Activated gamma-delta T cell treated with Interleukin-2 at 50 U/mL for 16 hours (primary cell): ENCODE measurements around the gene AGFG2.
A peak's percentile ranks its signal among the peaks of the same experiment; 100 is the strongest.
"Not testable (repeated sequence)": the region's sequence is repeated elsewhere in the genome, so short reads cannot be mapped to it uniquely, and the experiment has no call there.

ENCODE experiments used
- DNase-seq: peaks from one replicate; pipeline ENCODE4 v3.0.0-alpha.2; 2020

AGFG2 gene

GRCh38 chr7:100555701-100556100 lies 16.7 kb downstream of the AGFG2 start:
- DNase-seq, result no peak

DNA sequence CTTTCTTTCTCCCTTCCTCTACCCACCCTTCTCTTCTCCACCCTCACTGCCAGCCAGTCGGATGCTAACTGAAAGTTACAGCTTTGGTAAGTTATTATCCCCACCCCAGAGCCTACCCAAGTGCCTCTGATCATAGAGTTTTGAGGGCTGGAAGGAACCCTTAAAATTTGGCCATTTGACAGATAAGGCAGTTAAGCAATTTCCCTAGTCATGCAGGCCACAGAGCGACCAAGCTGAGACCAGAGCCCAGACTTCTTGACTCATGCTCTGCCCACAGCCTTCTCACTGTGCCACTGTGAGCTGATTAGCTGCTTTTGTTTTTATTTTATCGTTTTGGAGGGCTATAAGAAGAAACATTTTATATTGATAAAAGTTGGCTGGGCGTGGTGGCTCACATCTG lies 17.5 kb downstream of the AGFG2 start:
- no peak for DNase-seq

DNA sequence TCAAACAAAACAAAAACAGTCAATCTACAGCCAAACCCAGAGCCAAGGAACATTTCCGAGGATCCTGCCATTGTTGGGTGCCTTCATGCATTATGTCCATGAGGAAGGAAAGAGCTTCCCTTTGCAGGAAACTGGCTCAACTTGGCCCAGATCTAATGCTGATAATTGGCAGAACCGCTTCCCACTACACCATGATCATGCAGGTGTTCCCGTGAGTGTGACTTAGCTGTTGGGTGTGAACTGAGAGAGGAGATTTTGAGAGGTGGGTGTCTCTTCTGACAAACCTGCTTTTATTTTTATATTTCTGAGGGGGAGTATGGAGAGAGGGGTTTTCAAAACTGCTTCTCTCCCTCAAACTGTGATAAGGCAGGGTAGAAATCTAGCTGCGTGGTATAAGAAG lies 20.1 kb downstream of the AGFG2 start:
- no peak for DNase-seq

DNA sequence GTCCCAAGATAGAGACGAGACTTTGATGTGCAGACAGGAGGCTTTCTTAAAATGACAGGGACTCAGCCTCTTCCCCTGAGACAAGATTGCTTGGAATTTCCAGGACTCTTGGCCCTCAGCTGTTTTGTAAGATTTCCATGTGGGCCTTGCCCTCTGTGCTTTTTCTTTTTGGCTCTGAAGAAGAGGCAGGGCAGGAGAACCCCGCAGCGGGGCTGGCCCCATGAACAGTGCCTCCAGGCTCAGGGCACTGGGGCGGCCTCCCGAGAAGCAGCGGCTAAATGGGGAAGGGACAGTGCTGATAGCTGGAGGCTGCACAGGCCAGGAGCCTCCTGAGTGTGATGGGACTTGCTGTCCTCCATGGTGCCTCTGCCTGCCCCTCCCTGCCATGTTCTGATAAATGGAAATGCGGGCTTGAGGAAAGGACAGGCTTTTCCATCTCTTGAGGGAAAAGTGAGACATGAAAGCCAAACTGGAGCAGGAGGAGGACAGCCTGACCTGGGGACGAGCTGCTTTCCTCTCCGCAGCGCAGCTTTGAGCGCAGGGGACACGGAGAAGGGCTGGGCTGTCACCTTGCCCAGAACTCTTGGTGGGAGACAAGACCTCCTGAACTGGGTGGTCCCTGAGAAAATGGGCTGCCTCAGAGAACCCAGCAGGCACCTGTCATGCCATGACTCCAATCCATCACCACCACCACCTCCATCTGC lies 22.6 kb downstream of the AGFG2 start:
- no peak for DNase-seq

DNA sequence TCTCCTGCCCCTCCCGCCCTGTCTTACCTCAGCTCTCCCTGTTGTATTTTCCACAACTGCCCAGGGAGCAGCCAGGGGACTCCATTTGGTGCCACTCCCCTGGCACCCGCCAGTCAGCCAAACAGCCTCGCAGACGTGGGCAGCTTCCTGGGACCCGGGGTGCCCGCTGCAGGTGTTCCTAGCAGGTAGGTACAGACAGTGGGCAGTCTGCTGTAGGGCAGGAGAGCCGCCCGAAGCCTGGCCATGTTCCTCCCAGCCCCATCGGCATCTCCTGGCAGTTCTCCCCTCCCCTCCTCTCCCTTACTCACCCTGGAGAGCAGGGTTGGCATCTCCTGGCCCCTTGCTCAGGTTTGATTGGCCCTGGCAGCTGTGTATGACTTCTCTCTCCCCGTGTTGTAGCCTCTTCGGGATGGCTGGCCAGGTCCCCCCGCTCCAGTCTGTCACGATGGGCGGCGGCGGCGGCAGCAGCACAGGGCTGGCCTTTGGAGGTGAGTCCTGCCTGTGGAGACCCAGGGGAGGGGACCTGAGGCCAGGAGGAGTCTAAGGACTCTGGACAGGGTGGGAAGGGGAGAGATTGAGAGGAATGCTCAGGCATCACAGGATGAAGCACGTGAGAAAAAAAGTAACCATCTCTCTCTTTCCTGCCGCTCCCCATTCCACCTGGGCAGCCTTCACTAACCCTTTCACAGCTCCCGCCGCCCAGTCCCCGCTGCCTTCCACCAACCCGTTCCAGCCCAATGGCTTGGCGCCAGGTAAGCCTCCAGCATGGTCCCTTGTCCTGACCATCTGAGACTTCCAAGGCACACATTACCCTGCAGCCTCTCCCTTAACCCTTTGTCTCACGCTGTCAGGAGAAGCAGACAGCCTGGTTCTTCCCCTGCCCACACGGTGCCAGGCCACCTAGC lies 23.4 kb downstream of the AGFG2 start:
- no peak for DNase-seq

- DNase-seq, result no peak
Measured at GRCh38 chr7:100563100-100563564, 24.1 kb downstream of the AGFG2 start.

DNA sequence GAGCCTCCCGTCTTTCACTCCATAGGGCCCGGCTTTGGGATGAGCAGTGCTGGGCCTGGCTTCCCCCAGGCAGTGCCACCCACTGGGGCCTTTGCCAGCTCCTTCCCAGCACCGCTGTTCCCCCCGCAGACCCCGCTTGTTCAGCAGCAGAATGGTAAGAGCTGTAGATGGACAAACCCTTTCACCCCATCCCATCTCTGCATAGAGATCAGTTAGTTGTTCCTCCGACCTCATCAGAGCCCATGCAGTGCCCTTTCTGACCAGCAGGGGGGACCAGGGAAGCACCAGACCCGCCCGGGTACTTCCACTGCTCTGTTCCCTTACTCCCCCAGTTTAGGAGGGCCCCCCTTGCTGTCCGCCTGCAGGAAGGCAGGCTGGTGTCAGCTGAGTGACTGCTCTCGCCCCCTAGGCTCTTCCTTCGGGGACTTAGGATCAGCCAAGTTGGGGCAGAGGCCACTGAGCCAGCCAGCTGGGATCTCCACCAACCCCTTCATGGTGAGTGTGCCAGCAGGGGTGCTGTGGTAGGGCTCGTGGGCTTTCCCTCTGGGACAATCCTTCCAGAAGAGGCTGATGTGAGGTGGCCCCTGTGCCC lies 24.9 kb downstream of the AGFG2 start:
- peak; percentile 88 for DNase-seq

- DNase-seq, result not testable (repeated sequence)
Measured at GRCh38 chr7:100564405-100564804, 25.4 kb downstream of the AGFG2 start.

GRCh38 chr7:100565133-100565571 lies 26.1 kb downstream of the AGFG2 start:
- no peak for DNase-seq

DNA sequence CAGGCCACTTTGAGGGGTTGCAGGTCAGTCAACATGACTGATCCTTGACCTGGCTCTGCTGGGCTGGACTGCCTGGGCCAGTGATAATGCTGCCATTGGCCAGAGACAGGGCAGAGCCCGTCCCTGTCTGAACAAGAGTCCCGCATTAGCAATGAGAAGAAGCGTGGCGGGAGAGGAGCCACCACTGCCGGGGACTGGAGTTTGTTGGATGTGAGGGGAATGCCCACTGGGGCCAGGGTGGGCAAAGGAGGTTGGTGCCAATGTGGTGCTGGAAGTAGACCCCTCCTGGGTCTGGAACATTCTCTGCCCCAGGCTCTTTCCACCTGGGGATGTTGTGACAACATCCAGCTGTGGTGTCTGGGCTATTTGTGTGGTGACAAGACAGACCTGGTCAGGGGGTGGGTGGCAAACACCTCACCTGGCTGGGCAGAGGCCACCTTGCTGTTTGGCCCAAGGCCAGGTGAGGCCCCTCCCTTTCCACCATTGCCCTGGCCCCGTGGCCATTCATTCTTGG lies 27.1 kb downstream of the AGFG2 start:
- no peak for DNase-seq

DNA sequence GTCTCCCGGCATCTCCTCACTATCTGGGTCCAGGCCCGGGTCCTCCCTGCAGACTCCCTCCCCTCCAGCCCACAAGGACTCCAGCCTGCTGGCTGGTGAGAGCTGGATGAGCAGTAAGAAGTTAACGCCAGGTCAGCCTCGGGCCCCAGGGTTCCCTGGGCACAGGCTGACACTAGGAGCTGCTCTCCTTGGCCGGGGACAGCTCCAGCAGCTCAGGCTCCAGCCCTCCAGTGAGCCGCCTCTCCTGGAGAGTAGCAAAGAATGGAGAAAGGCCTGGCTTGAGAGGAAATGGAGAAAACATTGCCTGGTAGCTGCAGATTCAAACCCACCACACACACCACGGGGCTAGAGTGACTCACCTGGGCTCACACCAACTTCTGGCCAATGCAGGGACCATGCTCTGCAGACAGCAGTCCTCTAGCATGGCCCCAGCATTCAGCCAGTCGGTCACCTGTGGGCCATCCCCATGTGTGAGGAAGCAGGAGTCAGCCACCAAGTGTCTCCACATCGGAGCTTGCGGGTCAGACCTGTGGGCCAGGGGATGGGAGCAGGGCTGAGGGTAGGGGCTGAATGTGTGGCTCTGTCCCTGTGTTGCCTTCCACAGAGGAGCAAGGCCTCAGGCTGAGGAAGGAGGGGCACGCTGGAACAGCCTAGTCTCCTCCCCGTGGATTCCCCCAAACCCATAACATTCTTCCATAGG lies 28.2 kb downstream of the AGFG2 start:
- DNase-seq, result no peak

DNA sequence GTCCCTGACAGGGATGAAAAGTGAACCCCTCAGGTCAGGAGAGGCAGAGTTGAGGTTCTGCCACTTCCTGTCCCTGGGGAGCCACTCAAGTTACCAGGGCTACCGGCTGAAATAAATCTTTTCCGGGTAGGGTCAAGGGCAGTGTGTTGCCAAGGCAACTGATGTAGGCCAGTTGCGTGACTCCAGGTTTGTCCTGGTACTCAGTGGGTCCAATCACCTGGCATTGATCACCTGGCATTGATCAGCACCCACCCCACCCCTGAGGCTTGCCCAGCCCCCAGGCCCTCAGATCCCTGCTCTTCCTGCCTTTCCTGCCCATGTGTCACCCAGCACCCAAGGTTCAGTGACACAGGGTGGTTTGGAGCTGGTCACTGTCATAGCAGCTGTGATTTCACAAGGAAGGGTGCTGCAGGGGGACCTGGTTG lies 28.8 kb downstream of the AGFG2 start:
- DNase-seq, result no peak

- no peak for DNase-seq
Measured at GRCh38 chr7:100568176-100568895, 29.3 kb downstream of the AGFG2 start.

DNA sequence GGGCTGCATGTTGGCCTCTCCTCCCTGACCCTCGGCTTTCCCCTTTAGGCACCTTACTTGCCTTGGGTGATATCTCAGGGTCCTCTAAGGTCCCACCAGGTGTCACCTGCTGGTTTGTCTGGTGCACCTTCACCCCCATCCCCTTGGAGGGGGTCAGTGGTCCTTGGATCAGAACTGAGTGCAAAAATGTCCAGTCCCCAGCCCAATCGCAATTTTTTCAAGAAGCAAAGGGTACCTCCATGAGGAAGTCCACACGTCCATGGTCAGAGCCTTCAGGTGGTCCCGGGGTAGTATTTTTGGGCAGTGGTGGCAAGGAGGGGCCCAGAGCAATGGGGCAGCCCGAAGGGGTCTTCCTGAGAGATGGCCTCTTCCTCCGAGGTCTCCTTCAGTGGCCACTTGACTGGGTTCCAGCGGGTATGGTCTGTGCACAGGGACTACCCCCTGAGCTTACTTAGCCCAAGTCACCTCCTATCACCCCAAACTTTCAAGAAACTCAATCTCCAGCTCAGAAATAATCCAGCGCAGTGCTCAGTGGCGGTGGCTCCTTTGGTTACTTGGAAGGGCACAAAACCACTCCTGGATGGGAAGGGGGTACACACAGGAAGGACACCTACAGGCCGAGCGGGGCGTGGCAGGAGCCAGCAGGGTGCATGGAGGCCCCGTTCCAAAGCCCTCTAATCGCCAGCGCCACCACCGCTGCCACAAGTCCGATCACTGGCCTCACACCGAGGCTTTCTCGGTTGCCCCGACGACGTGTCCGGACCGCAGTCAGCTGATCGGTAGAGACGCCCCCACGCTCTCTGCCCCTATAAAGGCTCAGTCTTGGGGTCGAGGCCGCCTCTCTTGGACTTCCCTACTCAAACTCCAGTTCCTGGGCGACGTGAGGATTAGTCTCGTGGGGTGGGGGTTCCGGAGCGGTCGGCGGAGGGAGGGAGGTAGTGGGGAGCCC lies 30.2 kb downstream of the AGFG2 start:
- DNase-seq, result peak; percentile 49

- DNase-seq, result no peak
Measured at GRCh38 chr7:100570954-100571828, 32.2 kb downstream of the AGFG2 start.

DNA sequence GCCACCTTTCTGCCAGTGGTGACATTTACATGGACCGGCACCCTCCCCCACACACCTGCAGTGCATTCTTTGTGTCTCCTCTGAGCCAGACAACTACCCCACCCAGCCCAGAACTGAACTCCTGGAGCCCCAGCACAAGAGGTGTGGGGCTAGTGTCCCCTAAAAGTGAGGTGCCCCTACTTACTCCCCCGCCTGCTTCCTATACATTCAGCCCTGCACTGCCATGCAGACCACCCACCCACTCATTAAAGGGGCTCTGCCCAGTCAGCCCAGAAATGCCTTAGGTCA lies 32.8 kb downstream of the AGFG2 start:
- DNase-seq, result no peak

- DNase-seq, result no peak
Measured at GRCh38 chr7:100572281-100572948, 33.4 kb downstream of the AGFG2 start.

DNA sequence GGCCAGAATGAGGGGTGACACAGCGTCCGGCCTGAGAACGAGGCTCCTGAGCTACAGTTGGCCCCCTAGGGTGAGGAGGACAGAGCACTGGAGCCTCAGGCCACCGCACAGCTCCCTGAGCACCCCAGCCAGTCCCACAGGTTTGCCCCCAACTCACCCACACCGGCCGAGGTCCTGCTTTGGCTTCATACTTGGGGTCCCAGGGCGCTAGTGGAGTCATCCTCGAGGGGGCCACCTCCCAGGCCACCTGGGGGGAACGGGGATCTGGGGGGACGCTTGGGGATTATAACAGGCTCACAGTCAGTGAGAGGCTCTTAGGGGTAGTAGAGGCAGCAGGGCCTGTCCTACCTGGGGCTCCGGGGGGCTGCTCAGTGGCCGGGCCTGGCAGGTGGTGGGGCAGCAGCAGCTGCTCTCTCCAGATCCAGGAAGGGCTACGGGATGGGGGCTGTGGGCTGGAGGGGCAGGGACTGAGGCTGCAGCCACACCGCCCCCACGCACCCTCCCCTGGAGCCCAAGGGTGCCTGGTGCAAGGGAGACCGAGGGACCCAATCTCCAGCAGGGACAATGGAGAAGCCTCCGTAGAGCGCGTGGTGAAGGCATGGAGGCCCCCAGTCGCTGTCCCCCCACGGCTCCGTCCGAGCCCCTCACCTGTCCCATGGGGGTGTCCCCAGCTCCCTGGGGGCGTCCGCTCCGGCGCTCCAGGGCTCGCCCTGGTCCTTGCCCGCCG lies 34.1 kb downstream of the AGFG2 start:
- no peak for DNase-seq
